HFF-Myc (cell line): ENCODE measurements around the gene UFC1.
"Not testable (repeated sequence)": the region's sequence is repeated elsewhere in the genome, so short reads cannot be mapped to it uniquely, and the experiment has no call there.

Experiments used
- DNase-seq: peaks from one replicate; pipeline ENCODE4 v3.0.0-alpha.2; 2011; ENCODE audit warnings: low read depth; ENCODE audit errors: extremely low read depth
- H3K4me3 ChIP-seq: replicated peaks from 2 replicates; pipeline ENCODE4 v1.5.1; 2011; ENCODE audit warnings: low read depth, mild to moderate bottlenecking, control low read depth, low read length
- CTCF ChIP-seq: IDR thresholded peaks from 2 replicates; pipeline ENCODE4 v1.5.1; 2012; ENCODE audit warnings: mild to moderate bottlenecking, low read depth, low read length, control low read depth; ENCODE audit errors: missing control alignments

Gene UFC1

GRCh38 chr1:161153682-161154337, at the start of gene UFC1:
Gene UFC1 (plus strand): TSS chr1:161153978. CDS start chr1:161153998, 20 bp downstream.
- H3K4me3 ChIP-seq = peak within 1 kb of the TSS; percentile 69
- DNase-seq = peak; percentile 75
- TF ChIP-seq CTCF = no peak

GRCh38 chr1:161106431-161106830, 47.3 kb upstream of the UFC1 start:
- no peak overlapping the region for H3K4me3 ChIP-seq
- DNase-seq = no peak
- TF ChIP-seq CTCF = no peak

GRCh38 chr1:161111117-161111516, 42.7 kb upstream of the UFC1 start:
- no peak overlapping the region for H3K4me3 ChIP-seq
- no peak for TF ChIP-seq CTCF
- no peak for DNase-seq

- TF ChIP-seq CTCF = no peak
- H3K4me3 ChIP-seq = no peak overlapping the region
- DNase-seq = no peak
Measured at GRCh38 chr1:161111527-161111926, 42.3 kb upstream of the UFC1 start.

GRCh38 chr1:161113915-161114314, 39.9 kb upstream of the UFC1 start:
- H3K4me3 ChIP-seq = no peak overlapping the region
- no peak for DNase-seq
- no peak for TF ChIP-seq CTCF

- TF ChIP-seq CTCF = no peak
- no peak overlapping the region for H3K4me3 ChIP-seq
- DNase-seq = no peak
Measured at GRCh38 chr1:161114556-161114955, 39.2 kb upstream of the UFC1 start.

- TF ChIP-seq CTCF = no peak
- DNase-seq = no peak
- H3K4me3 ChIP-seq = peak overlapping the region; percentile 92
Measured at GRCh38 chr1:161115132-161115711, 38.6 kb upstream of the UFC1 start.

- peak overlapping the region; percentile 92 for H3K4me3 ChIP-seq
- DNase-seq = not testable (repeated sequence)
Measured at GRCh38 chr1:161115961-161116360, 37.8 kb upstream of the UFC1 start.
